GM19239 (cell line): Measurements from ENCODE around the gene RIPOR3.

ENCODE experiments used
- DNase-seq: peaks from one replicate; pipeline ENCODE4 v3.0.0; 2011; ENCODE audit warnings: low spot score; ENCODE audit not compliant: insufficient read length
- FAIRE-seq: peaks from 2 replicates; lab custom pipeline; 2011; peaks lifted over from hg19 to GRCh38; lab: Jason Lieb, UNC

RIPOR3 gene

GRCh38 chr20:50690650-50691572 lies at the start of gene RIPOR3:
TSS of gene RIPOR3 (minus strand) at chr20:50691542. CDS start at chr20:50691128, 414 bp downstream.
- DNase-seq (no peak), FAIRE-seq (no peak)

- DNase-seq (no peak), FAIRE-seq (no peak)
These were observed 46.0 kb upstream of the RIPOR3 start for GRCh38 chr20:50737352-50737751.

- FAIRE-seq, result no peak
These were observed 44.5 kb upstream of the RIPOR3 start for GRCh38 chr20:50735813-50736212.

DNA sequence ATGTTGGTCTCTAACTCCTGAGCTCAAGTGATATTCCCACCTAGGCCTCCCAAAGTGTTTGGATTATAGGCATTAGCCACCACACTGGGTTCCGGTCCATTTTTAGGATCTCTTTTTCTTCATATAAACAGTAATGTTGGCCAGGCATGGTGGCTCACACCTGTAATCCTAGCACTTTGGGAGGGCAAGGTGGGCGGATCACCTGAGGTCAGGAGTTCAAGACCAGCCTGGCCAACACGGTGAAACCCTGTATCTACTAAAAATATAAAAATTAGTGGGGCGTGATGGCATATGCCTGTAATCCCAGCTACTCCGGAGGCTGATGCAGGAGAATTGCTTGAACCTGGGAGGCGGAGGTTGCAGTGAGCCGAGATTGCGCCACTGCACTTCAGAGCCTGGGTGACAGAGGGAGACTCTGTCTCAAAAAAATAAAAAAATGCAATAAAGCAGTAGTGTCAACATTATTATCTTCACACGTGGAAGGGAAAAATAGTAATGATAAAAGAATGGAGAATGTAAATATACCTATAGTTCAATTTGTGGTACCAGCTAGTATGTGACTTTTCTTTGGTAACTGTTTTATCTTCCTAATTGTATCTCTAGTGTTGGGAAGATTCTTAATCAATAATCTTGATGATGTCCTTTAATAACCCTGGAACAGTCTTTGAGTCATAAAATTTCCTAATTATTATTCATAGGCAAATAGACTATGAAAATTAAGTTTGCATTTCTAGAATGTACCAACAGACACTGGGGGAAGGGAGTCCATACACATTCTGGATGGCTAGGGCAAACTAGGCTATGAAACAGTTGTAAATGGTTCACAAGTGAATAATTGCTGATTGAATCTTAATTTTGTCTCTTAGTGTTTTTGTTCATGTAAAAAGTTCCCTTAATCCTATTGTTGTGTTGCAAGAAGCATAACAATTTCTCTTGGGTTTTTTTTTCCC lies 43.7 kb upstream of the RIPOR3 start:
- DNase-seq (no peak), FAIRE-seq (no peak)

More at GRCh38 chr20:50735813-50736212, 44.5 kb upstream of the RIPOR3 start:
- DNase-seq, result no peak

GRCh38 chr20:50733644-50734349 lies 42.5 kb upstream of the RIPOR3 start:
- DNase-seq, result no peak
- no peak for FAIRE-seq

DNA sequence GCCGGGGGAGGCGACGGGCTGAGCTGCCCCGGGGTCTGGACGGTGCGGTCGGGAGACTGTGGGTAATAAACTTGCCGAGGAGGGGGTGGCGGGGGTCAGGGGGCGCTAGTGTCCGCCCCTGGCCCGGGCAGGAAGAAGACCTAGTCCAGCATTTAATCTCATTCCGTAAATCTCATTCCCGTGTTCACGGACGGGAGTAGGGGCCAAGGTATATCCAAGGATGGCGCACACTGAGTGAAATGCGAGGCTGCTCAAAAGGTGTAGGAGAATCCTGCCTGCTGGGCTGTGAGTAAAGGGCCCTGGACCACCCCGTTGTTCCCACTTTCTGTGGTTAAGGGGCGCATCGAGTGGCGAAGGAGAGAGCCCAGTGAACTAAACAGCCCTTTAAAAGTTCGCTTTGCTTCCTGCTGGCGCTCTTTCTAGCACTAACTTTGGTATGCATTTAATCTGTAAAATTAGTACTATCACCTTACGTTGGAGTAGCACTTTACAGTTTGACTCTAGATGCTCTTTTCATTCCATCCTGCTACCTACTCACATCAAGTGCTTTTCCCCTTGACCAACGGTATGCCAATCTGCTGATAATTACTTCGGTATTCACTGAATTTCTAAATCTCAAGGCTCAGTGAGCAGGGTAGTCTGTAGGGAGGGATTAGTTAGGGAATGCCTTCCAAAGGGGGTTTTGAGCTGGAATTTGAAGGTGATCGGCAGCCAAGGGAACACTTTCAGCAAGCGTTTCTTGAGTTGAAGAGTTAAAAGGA lies 40.8 kb upstream of the RIPOR3 start:
- FAIRE-seq (no peak), DNase-seq (no peak)

DNA sequence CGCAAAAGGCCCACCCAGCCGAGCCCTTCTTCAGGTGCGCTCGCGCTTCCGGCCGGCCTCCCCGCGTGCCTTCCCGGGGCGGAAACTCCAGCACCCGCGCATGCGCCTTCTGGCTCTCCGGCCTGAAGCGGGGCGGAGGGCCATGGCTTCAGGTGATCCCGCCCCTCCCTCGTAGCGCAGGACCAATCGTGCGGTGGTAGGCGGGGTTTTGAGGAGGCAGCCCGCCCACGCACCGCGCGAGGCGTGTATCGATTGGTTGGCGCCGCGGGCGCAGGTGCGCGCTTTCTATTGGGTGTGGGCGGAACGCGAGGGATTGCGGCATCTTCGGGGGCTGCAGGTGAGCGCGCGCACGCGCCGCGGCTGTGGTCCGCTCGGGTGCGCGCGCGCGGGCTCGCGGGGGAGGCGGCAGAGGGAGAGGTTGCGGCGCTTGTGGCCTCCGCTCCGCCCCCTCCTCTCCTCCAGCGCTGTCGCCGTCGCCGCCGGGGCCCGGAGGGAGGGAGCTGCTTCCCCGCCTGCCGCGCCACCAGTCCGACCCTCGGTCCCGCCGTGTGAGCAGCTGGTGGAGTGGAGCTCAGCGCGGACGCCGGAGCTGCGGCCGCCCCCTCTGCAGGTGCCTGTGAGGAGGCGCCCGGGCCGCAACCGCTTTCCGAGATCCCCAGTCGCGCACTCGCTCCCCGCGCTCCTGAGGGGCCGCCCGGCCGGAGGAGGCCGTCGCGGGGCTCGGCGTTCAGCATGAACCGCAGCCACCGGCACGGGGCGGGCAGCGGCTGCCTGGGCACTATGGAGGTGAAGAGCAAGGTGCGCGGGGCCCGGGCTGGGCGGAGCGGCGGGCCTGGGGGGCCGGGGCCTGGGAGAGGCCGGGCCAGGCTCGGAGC lies 40.0 kb upstream of the RIPOR3 start, which contains the start of gene PARD6B:
Gene PARD6B (plus strand): TSS at position 526 of the 875 bp plus-strand sequence. CDS start 207 bp downstream, at position 733.
- FAIRE-seq (peak; percentile 94), DNase-seq (peak; percentile 95)

DNA sequence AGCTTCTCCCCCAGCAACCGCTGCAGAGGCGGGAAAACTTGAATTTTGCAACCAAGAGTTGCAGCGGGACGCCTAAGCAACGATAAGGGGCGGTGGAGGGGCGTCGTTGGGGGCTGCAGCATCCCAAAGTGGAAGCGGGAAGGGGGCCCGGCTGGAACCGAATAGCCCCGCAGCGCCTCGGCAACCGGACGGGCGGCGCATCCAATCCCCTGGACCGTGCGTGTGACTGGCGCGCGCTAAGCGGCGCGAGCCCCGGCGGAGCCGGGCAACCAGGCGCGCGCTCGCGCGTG lies 39.4 kb upstream of the RIPOR3 start:
- no peak for FAIRE-seq
- DNase-seq, result no peak

DNA sequence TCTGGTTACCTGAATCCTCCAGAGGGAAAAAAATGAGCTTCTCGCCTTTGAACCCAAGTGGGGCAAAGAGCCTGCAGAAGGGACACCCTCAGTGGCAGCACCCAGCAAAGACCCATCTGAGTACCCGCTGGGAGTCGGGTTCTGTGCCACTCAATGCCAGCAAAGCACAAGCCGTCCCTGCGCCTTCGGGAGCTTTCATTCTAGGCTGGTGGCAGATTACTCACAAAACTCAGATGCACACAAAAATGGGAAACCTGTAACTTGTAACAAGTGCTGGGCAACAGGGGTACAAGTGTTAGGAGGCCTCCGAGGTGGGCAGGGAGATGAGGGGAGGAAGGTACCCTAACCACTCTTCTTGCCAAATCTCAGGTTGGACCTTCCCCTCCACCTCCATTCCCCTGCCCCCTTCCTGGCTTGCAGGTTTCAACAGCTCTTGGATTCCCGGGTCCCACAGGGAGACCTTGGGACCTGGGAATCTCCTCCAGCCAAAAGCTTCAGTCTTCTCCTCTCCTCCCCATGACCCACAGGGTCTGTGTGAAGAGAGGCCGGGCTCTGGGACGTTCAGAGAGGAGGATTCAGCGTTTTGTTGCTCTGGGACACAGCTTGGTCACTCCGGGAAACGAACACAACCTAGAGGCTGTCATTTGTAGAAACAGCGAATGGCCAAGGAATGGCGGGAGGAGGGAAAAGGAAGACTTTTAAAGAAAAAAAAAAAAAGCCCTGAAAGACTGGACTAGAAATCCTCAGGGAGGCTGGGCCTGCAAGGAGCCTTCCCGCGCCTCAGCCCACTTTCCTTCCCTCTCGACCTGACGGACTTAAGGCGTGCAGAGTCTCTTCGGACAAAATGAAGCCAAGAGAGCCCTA lies 38.8 kb upstream of the RIPOR3 start:
- DNase-seq (no peak), FAIRE-seq (no peak)

DNA sequence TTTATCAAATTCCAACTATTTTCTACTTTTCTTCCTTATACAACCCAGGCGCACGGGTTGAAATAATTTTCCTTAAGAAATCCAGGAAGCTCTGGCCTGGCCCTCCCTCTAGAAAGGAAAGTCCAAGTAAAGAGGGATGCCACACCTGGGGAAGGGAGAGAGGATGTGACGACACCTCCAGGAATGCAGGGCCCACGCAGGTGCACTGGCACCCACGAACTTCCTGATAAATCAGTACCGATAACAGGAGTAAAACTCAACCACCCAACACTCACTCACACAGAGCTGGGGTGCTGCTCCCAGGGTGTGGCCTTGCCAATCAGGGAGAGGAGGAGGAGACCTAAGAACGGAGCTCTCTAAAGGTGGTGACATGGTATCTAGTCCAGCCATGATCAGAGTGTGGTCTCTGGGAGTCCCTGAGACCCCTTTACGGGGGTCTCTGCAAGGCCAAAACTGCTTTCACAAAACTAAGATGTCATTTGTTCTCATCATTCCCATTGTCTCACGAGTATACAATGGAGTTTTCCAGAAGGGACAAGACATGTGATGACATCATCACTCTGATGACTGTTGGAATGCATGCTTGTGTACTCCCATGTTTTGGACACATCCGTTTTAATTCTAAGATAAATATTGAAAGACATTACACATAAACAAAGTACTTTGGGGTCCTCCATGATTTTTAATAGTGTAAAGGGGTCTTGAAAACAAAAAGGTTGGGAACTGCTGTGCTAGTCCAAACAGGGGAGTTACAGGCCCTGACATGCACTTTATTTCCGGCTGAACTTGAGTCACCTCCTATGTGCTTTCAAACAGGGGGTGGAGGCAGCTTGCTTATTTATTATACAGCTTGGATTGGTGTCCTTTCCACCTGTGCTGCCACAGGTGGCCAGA lies 37.9 kb upstream of the RIPOR3 start:
- FAIRE-seq (no peak), DNase-seq (no peak)

GRCh38 chr20:50728486-50728980 lies 37.2 kb upstream of the RIPOR3 start:
- FAIRE-seq, result no peak
- no peak for DNase-seq

GRCh38 chr20:50727792-50728485 lies 36.6 kb upstream of the RIPOR3 start:
- FAIRE-seq (no peak), DNase-seq (no peak)

DNA sequence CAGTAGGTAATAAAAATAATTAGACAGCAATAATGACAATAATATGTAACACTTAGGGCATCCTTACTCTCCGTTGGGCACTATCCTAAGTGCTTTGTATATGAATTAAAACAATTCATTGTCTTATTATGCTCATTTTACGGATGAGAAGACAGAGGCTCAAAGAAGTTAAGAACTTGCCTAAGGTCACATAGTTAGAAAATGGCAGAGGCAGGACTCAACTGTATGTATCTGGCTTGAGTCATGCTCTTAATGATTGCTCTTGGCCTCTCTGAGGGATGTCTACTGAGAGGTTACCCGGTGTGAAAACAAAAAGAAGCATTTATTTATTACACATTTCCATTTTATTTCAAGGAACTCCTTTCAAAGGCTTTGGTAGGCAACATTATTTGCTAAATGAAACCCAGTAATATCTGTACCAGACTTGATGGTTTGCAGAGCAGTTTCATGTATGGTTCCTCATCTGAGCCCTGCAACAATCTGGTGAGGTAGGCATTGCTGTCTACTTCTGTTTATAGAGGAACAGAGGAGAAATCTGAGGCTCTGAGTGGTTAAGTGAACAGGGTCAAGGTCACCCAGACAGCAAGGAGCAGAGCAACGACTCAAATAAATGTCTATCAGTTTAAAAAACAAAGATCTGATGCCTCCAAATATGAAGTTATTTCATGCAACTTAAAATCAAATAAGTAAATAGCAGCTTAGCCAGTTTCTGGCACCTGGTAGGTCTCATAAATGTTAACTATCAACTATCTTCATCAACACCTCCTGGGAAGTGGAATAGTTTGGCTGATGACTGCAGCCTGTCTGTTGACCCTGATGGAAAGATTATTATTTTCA lies 35.8 kb upstream of the RIPOR3 start:
- DNase-seq, result no peak
- FAIRE-seq, result no peak

- DNase-seq (no peak), FAIRE-seq (no peak)
These were observed 34.3 kb upstream of the RIPOR3 start for GRCh38 chr20:50725724-50726005.
